ENCODE measurements around the gene ATG10. TPM values are rescaled to one million over a fixed set of nuclear protein-coding genes. Genes with fewer than 3 reads are reported as not detected.

The ATG10 gene
- total RNA-seq, 1 donor from 2014 or later = 6.1 TPM

- peaks cover 2% of the 10 kb centered on the region for H3K27me3 Mint-ChIP-seq (ENCODE audit: insufficient read depth)
- H3K27ac Mint-ChIP-seq = no peak overlapping the region
- no peak for DNase-seq (ENCODE audit: low spot score)
- H3K36me3 Mint-ChIP-seq (ENCODE audit: low read depth) = no peaks in the 10 kb centered on the region
- no peaks in the 10 kb centered on the region for H3K4me1 Mint-ChIP-seq (ENCODE audit: low read depth)
- intact Hi-C loops (cut with micrococcal nuclease) = no loop called here
- H3K9me3 Mint-ChIP-seq = no peaks in the 10 kb centered on the region
- no peak overlapping the region for H3K4me3 Mint-ChIP-seq
Observed at GRCh38 chr5:82151662-82152061, 179.8 kb downstream of the ATG10 start.

GRCh38 chr5:82152978-82153481 lies 181.2 kb downstream of the ATG10 start:
- Mint-ChIP-seq H3K36me3 (ENCODE audit: low read depth) (no peaks in the 10 kb centered on the region), H3K4me1 (ENCODE audit: low read depth) (no peaks in the 10 kb centered on the region), H3K27me3 (ENCODE audit: insufficient read depth) (no peaks in the 10 kb centered on the region), H3K9me3 (no peaks in the 10 kb centered on the region), H3K27ac (no peak overlapping the region), H3K4me3 (no peak overlapping the region)
- intact Hi-C loops (cut with micrococcal nuclease) = no loop called here
- DNase-seq (ENCODE audit: low spot score) = no peak

- no peaks in the 10 kb centered on the region for H3K36me3 Mint-ChIP-seq (ENCODE audit: low read depth)
- H3K4me1 Mint-ChIP-seq (ENCODE audit: low read depth) = no peaks in the 10 kb centered on the region
- H3K9me3 Mint-ChIP-seq = no peaks in the 10 kb centered on the region
- no peaks in the 10 kb centered on the region for H3K27me3 Mint-ChIP-seq (ENCODE audit: insufficient read depth)
- no peak overlapping the region for H3K4me3 Mint-ChIP-seq
- no peak overlapping the region for H3K27ac Mint-ChIP-seq
- DNase-seq (ENCODE audit: low spot score) = no peak
- intact Hi-C loops (cut with micrococcal nuclease) = no loop called here
Observed at GRCh38 chr5:82154776-82155175, 183.0 kb downstream of the ATG10 start.

GRCh38 chr5:82155305-82155704 lies 183.5 kb downstream of the ATG10 start:
- Mint-ChIP-seq H3K27me3 (ENCODE audit: insufficient read depth) (no peaks in the 10 kb centered on the region), H3K4me3 (no peak overlapping the region), H3K4me1 (ENCODE audit: low read depth) (no peaks in the 10 kb centered on the region), H3K36me3 (ENCODE audit: low read depth) (no peaks in the 10 kb centered on the region), H3K9me3 (no peaks in the 10 kb centered on the region), H3K27ac (no peak overlapping the region)
- no peak for DNase-seq (ENCODE audit: low spot score)
- intact Hi-C loops (cut with micrococcal nuclease) = no loop called here

GRCh38 chr5:82156874-82157273 lies 185.1 kb downstream of the ATG10 start:
- no peak for DNase-seq (ENCODE audit: low spot score)
- Mint-ChIP-seq H3K9me3 (no peaks in the 10 kb centered on the region), H3K4me3 (no peak overlapping the region), H3K4me1 (ENCODE audit: low read depth) (no peaks in the 10 kb centered on the region), H3K27ac (no peak overlapping the region), H3K27me3 (ENCODE audit: insufficient read depth) (no peaks in the 10 kb centered on the region), H3K36me3 (ENCODE audit: low read depth) (no peaks in the 10 kb centered on the region)
- intact Hi-C loops (cut with micrococcal nuclease) = no loop called here

- intact Hi-C loops (cut with micrococcal nuclease) = no loop called here
- Mint-ChIP-seq H3K4me3 (no peak overlapping the region), H3K4me1 (ENCODE audit: low read depth) (no peaks in the 10 kb centered on the region)
Observed at GRCh38 chr5:82158755-82159413, 187.1 kb downstream of the ATG10 start.

GRCh38 chr5:82160948-82161347 lies 189.1 kb downstream of the ATG10 start:
- no peak overlapping the region for H3K4me3 Mint-ChIP-seq
- no peaks in the 10 kb centered on the region for H3K36me3 Mint-ChIP-seq (ENCODE audit: low read depth)
- H3K4me1 Mint-ChIP-seq (ENCODE audit: low read depth) = no peaks in the 10 kb centered on the region
- no peak for DNase-seq (ENCODE audit: low spot score)
- no peaks in the 10 kb centered on the region for H3K27me3 Mint-ChIP-seq (ENCODE audit: insufficient read depth)
- H3K27ac Mint-ChIP-seq = no peak overlapping the region
- intact Hi-C loops (cut with micrococcal nuclease) = loop anchor here (10.0 kb wide), 2 partner anchors 416 to 856 kb away; partner anchors contain the start of gene ZCCHC9
- no peaks in the 10 kb centered on the region for H3K9me3 Mint-ChIP-seq

More at GRCh38 chr5:82158755-82159413, 187.1 kb downstream of the ATG10 start:
- H3K36me3 Mint-ChIP-seq (ENCODE audit: low read depth) = no peaks in the 10 kb centered on the region
- no peak overlapping the region for H3K27ac Mint-ChIP-seq
- no peaks in the 10 kb centered on the region for H3K27me3 Mint-ChIP-seq (ENCODE audit: insufficient read depth)
- H3K9me3 Mint-ChIP-seq = no peaks in the 10 kb centered on the region
- no peak for DNase-seq (ENCODE audit: low spot score)

- Mint-ChIP-seq H3K27me3 (ENCODE audit: insufficient read depth) (no peaks in the 10 kb centered on the region), H3K9me3 (no peaks in the 10 kb centered on the region), H3K4me1 (ENCODE audit: low read depth) (no peaks in the 10 kb centered on the region), H3K36me3 (ENCODE audit: low read depth) (no peaks in the 10 kb centered on the region), H3K27ac (no peak overlapping the region), H3K4me3 (no peak overlapping the region)
- no peak for DNase-seq (ENCODE audit: low spot score)
- intact Hi-C loops (cut with micrococcal nuclease) = loop anchor here (10.0 kb wide), 2 partner anchors 418 to 858 kb away; partner anchors contain the start of gene ZCCHC9
Observed at GRCh38 chr5:82162573-82162972, 190.8 kb downstream of the ATG10 start.

GRCh38 chr5:82163452-82164175 lies 191.8 kb downstream of the ATG10 start:
- Mint-ChIP-seq H3K36me3 (ENCODE audit: low read depth) (no peaks in the 10 kb centered on the region), H3K4me1 (ENCODE audit: low read depth) (no peaks in the 10 kb centered on the region), H3K27me3 (ENCODE audit: insufficient read depth) (no peaks in the 10 kb centered on the region), H3K4me3 (no peak overlapping the region), H3K9me3 (no peaks in the 10 kb centered on the region), H3K27ac (no peak overlapping the region)
- intact Hi-C loops (cut with micrococcal nuclease) = loop anchor here (10.0 kb wide), 2 partner anchors 419 to 859 kb away; partner anchors contain the start of gene ZCCHC9
- no peak for DNase-seq (ENCODE audit: low spot score)

- intact Hi-C loops (cut with micrococcal nuclease) = loop anchor here (10.0 kb wide), 2 partner anchors 420 to 860 kb away; partner anchors contain the start of gene ZCCHC9
- no peak for DNase-seq (ENCODE audit: low spot score)
- H3K27ac Mint-ChIP-seq = no peak overlapping the region
- no peaks in the 10 kb centered on the region for H3K36me3 Mint-ChIP-seq (ENCODE audit: low read depth)
- no peaks in the 10 kb centered on the region for H3K9me3 Mint-ChIP-seq
- no peak overlapping the region for H3K4me3 Mint-ChIP-seq
- H3K27me3 Mint-ChIP-seq (ENCODE audit: insufficient read depth) = no peaks in the 10 kb centered on the region
- no peaks in the 10 kb centered on the region for H3K4me1 Mint-ChIP-seq (ENCODE audit: low read depth)
Observed at GRCh38 chr5:82164176-82164976, 192.6 kb downstream of the ATG10 start.

GRCh38 chr5:82164977-82165713 lies 193.3 kb downstream of the ATG10 start:
- intact Hi-C loops (cut with micrococcal nuclease) = loop anchor here (5.0 to 10.0 kb wide), 3 partner anchors 193 to 860 kb away; partner anchors contain the start of genes ATG10 and ZCCHC9
- DNase-seq (ENCODE audit: low spot score) = no peak
- Mint-ChIP-seq H3K4me3 (no peak overlapping the region), H3K36me3 (ENCODE audit: low read depth) (no peaks in the 10 kb centered on the region), H3K27me3 (ENCODE audit: insufficient read depth) (no peaks in the 10 kb centered on the region), H3K27ac (no peak overlapping the region), H3K4me1 (ENCODE audit: low read depth) (no peaks in the 10 kb centered on the region), H3K9me3 (no peaks in the 10 kb centered on the region)

Measured in activated T-helper 1 cell treated with anti-CD3 and anti-CD28 coated beads, Interleukin-12 subunit alpha, Interleukin-12 subunit beta, Interleukin-2, Interleukin-4 antibody, amounts not matched to agents 30 ng/mL and 10 ng/mL and 1 ng/mL, durations not matched to agents 14 hours and 24 hours and 36 hours (primary cell).